GM19372 (cell line): ENCODE results near the gene NDUFA13.

Experiments
- ATAC-seq: cut with Tn5 transposase; IDR thresholded peaks from one replicate; pipeline ENCODE4 v1.9.1; 2021; ENCODE audit warnings: mild to moderate bottlenecking, low read depth, moderate library complexity; ENCODE audit not compliant: unreplicated experiment

The NDUFA13 gene

DNA sequence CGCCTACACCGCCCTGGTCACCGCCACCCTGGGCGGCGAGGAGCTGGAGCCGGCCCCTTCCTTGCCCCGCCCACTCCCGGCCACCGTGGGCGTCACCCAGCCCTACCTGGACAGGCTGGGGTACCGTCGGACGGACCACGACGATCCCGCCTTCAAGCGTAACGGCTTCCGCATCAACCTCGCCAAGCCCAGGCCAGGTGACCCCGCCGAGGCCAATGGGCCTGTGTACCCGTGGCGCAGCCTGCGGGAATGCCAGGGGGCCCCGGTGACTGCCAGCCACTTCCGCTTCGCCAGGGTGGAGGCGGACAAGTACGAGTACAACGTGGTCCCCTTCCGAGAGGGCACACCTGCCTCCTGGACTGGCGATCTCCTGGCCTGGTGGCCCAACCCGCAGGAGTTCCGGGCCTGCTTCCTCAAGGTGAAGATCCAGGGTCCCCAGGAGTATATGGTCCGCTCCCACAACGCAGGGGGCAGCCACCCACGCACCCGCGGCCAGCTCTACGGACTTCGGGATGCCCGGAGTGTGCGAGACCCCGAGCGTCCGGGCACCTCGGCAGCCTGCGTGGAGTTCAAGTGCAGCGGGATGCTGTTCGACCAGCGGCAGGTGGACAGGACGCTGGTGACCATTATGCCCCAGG lies 29.0 kb downstream of the NDUFA13 start:
- no peak for ATAC-seq

DNA sequence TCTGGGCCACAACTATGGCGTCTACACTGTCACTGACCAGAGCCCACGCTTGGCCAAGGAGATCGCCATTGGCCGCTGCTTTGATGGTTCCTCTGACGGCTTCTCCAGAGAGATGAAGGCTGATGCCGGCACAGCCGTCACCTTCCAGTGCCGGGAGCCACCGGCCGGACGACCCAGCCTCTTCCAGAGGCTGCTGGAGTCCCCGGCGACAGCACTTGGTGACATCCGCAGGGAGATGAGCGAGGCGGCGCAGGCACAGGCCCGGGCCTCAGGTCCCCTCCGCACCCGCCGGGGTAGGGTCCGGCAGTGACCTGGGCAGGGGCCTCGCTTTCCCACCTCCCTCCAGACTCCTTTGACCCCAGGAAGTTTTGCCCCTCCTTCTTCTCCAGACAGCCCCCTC lies 29.7 kb downstream of the NDUFA13 start:
- ATAC-seq: no peak

DNA sequence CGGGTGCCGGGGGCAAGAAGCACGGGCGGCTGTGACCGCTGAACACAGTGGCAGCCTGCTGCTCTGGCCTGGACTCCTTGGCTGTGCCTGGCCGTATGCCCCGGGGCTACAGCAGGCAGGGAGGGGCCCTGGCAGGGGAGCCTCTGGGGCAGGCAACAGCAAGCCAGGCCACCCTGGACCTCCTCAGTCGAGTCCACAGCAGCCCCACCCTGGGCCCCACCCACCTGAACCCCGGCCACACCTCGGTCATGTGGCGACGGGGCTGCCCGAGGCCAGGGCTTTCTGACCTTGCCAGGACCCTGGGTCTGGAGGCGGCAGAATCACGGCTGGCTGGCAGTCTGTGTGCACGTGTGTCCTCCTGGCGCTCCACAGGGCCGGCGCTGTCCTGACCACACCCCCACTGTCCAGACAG lies 30.7 kb downstream of the NDUFA13 start:
- ATAC-seq: no peak

DNA sequence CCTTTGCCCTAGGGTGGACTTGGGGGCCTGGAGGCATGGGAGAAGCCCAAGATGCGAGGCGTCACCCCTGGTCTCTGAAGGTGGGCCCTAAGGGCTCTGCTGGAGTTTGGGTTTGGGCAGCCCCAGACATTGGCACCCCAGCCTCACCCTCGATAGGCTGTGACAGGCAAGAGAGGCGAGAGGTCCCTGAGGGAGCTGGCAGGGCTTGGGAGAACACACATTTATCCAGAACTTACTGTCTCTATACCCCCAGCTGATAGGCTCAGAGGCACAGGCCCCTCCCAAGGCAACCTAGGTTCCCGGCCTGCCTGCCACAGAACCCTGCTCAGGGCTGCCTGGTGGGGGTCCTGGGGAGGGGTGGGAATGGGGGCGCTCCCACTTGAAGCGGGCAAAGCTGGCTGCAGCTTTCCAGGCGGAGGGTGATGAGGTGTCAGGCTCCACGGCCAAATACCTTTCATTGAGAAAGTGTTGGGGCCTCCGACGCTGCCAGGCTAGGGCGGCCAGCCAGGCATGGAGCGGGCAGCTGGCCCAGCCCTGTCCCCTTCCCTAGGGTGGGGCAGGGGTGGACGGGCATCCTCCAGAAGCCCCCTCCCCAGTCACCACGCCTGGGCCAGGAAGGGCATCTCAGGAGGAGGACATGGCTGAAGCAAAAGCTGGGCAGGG lies 31.8 kb downstream of the NDUFA13 start:
- no peak for ATAC-seq

DNA sequence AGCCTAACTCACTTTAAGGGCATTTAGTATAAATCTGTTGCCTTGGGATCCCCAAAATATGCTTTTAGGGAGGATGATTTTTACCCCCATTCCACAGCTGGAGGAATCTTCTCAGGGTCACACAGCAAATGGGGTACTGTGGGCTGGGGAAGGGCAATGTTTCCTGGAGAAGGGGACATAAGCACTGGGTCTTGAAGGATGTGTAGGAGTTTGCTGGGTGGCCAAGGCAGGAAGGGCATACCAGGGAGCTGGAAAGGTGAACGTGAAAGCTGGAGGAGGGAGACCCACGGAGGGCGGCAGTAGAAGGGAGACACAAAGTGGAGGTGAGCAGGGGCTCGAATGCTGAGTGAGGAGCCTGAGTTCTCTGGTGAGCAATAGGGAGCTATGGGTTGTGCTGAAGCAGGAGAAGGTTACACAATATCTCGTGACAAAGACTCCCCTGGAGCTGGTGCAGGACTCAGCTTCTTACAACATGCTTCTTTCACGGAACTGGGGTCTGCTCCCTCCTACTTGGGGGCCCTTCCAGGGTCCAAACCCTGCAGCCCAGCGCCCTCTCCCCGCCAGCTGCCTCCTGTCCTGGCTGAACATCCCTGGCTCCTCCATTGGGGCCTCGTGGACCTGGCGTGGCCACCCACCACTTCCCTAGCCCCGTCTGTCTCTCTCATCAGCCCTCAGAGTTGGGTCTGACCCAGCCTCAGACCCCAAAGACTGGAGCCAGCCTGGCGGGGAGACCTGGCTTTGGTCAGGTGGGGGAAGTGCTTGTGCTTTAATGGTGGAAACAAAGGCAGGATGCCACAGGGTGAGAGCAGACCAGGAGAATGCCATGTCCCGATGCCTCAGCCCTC lies 33.1 kb downstream of the NDUFA13 start:
- no peak for ATAC-seq

DNA sequence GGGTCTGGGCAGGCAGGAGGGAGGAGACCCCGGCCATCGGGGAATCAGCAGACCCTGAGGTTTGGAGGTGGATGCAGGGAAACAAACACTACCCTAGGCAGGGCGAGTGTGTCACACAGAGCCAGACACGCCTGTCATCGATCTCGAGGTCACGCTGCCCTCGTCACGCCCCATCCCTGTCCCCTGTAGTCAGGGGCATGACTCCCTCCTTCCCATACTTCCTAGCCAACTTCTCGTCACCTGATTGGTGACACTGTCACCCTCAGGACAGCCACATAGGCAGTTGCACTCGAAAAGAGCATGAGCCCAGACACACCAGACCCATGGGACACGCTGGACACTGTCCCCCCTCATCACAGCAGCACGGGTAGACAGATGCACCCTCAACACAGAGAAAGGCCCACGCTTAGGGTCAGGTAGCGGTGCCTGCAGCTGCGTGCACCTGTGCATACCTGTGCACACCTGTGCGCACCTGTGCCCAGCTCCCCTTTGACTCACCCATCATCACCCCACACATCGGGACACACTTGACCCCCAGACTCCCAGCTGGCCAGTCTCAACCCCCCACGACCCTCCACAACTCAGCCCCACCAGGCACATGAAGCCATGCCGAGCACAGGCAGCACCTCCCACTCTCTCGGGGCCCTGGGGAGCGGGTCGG lies 33.9 kb downstream of the NDUFA13 start:
- no peak for ATAC-seq

DNA sequence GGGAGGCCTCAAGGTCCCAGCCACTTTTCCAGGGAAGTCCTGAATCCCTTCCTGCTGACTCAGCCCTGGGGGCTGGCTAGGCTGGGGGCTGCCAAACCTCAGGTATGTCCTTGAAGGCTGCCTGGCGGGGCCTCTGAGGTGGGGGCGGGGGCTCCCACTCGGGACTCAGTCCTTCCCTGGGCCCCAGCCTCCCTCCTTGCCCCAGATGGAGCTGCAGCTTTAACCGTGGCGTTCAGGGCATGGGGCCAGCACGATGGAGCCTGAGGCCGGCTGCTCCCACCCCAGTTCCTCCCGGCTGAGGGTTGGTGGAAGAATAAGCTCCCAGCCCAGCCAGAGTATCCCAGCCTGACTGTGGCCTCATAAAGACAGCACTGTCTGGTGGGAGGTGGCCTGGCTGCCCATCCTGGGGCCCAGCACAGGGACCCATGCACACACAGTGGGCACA lies 34.5 kb downstream of the NDUFA13 start:
- ATAC-seq: no peak

DNA sequence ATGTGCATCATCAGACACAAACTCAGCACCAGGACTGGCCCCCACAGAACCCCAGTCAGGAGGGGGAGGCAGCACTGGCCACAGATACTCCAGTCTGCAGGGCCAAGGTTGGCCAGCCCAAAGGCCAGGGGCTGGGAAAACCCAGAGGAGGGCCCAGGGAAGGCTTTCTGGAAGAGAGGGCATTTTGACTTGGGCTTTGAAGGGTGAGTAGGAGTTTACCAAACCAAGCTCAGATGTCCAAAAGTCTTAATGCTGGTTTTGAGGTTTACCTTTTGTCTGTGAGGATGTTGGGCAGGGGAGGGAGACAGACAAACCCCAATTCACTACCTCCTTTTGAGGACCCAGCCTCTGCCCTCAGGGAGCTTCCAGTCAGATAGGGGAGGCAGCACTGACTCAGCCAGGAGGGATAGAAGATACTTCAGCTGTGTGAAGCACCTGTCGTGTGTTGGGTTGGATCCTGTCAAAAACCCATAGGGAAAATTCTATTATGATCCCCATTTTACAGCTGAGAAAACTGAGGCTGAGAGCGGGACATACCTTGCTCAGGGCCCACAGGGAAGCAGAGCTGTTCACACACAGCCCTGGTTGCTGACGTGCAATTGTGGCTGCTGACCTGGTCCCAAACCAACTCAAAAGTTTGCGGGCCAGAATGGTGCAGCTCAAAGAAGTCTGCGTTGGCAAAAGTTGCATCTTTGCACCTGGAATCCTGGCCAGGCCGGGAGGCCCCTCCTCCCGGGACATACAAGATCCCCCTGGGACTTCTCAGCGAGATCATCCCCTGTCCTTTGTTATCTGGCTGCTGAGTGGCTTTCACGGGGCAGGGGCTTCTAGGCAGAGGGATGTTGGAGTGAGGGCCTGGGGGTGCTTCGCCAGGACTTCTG lies 35.2 kb downstream of the NDUFA13 start:
- no peak for ATAC-seq

DNA sequence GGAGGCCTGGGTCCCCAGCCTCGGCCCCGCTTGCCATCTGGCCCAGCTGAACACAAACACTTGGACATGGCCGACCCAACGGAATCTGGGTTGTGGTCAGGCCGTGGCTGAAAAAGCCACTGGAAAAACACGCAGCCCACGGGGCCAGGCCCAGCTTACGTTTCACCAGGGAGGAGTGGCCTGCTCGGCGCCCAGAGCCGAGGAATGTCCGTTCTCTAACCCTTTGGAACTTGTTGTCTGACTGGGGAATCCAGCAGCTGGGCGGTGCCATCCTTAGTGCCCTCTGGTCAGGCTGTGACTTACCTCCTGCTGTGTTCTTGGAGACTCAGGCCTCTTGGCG lies 35.8 kb downstream of the NDUFA13 start:
- ATAC-seq: no peak

DNA sequence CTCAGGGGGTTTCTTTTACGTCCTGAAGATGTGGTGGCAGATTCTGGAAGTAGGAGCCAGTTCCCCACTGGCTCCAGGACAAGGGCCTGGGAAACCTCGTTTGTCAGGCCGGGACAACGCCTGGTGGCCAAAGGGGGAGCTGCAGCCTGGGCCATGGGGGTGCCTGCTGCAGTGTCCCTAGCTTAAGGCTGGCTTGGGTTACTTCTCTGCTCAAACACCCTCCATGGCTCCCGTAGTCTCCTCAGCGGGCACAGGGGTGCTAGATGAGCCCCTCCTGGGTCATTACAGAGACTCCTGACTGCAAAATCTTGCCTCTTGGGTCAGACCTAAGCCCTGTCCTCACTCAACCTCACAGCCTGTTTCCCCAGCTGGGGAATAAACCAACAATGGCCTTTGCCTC lies 36.8 kb downstream of the NDUFA13 start:
- no peak for ATAC-seq

DNA sequence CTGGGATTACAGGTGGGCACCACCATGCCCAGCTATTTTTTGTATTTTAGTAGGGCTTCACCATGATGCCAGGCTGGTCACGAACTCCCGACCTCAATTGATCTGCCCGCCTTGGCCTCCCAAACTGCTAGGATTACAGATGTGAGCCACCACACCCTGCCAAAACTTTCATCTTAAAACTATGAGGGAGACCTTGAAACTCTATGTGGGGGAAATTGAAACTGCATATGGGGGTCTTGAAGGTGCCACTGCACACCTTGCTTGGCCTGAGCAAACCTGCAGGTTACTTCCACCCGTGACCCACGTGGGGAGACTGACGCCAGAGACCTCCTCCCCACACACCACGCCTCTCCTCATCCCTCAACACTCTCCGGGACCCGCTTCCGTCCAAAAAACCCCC lies 37.6 kb downstream of the NDUFA13 start:
- no peak for ATAC-seq

DNA sequence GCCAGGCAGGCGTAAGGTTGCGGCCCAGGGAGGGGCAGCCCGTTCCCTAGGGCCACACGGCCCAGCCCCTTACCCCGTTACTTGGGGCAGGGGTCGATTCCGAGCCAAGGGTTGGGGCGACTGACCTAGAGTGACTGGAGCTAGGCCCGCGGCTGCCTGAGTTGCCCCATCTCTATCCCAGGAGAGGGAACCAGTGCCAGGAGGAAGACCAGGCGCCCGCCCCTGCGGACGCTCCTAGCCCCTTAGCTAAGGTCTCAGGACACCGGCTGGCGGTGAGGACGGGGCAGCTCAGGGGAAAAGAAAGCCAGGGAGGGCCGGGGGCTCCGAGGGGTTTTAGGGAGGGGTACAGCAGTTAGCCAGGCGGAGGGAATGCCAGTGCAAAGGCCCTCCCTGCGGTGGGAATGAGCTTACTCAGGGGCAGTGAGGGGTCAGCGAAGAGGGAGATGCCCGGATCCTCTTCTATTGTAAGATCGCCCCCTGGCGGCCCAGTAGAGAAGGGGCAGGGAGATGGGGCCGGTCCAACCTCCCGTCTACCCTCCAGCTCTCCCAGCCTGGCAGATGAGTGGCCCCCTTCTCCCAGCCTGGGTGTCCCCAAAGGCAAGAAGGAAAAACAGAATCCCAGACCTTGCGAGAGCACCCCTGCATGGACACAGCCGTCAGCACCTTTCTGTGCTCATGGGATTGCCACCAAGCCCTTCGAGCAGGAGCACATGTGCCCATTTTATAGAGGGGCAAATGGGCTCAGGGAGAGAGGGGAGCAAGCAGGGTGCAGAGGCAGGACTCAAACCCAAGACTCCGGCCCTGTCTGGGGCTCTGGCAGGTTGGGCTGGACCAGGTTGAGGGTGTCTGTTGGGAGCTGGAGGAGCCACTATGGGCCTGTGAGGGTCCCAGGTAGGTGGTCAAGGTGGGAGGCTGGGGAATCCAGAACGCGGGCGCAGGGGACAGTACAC lies 38.3 kb downstream of the NDUFA13 start:
- ATAC-seq: no peak

DNA sequence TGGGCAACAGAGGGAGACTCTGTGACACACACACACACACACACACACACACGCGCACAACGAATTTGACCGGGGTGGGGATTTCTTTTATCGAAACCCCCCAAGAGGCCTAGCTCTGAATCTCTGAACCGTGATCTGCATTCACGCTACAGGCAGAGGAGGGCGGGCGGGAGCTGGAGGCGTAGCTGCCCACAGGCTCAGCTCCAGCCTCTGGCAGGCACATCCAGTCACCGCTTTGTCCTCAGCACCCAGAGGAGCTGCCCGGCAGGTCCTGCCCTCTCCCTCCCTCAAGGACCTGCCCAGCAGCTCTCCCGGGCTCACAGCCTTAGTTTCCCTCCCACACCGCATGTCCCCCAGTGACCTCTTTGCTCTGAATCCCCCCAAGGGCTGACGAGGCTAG lies 42.0 kb downstream of the NDUFA13 start:
- no peak for ATAC-seq

DNA sequence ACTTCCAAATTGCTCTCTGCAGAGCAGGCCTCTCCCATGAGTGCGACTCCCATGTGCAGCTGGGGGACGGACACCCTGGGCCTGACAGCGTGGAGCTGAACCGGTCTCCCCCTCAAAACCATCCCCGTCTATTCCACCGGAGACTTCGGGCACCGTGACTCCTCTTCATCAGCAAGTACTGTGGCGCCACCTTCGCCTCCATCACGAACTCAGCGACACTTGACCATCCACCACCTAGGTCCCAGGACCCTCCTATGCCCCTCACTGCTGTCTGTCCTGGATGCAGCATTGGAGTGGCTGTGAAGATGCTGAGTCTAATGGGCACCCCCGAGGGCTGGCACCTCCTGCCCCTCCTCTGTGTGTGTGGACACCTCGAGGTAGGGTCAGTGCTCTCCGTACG lies 42.6 kb downstream of the NDUFA13 start:
- no peak for ATAC-seq

DNA sequence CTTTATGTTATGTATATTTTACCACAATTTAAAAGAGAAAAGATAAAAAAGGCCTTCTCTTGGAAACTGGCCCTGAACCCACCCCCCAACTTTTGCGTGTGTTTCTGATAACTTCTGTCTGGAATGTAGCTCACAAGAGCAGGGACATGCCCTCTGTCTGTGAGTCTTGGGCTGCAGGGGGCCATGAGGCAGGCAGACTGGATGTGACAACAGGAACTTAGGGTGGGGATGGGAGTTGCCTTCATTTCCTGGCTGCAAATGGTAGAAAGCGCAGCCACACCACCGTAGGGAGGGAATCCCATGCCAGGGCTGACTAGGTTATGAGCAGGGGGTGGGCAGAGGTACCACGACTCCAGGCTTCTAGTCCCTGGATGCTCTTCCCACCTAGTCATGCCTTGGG lies 43.9 kb downstream of the NDUFA13 start:
- ATAC-seq: no peak

DNA sequence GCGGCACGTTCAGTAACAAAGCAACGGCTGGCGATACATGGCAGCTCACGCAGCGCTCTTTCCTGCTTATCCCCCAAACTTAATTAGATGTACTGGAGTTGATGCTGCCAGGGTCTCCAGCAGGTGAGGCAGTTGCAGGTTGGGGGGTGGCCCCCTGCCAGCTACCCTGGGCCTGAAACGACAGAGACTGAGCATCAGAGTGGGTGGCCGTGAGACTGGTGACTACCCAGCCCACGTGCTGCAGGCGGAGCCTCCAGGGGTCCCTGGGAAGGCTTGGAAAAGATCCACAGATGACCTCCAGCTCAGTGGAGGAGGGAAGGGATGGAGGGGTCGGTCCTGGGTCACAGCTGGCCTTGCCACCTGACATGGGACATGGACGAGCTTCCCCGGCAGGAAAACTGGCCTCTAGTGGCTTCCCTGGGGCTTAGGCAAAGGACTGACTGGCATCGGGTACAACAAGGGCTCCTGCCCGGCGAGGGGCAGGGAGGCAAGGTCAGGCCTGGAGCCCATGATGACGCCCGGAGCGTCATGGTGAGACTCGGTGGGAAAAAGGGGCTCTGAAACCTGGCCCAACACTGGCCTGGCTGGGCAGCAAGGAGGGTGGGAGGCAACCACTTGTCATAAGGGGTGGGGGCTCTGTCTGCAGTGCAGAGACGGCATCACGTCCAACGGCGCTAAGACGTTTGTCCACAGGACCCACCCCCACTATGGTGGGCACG lies 46.1 kb downstream of the NDUFA13 start:
- no peak for ATAC-seq

DNA sequence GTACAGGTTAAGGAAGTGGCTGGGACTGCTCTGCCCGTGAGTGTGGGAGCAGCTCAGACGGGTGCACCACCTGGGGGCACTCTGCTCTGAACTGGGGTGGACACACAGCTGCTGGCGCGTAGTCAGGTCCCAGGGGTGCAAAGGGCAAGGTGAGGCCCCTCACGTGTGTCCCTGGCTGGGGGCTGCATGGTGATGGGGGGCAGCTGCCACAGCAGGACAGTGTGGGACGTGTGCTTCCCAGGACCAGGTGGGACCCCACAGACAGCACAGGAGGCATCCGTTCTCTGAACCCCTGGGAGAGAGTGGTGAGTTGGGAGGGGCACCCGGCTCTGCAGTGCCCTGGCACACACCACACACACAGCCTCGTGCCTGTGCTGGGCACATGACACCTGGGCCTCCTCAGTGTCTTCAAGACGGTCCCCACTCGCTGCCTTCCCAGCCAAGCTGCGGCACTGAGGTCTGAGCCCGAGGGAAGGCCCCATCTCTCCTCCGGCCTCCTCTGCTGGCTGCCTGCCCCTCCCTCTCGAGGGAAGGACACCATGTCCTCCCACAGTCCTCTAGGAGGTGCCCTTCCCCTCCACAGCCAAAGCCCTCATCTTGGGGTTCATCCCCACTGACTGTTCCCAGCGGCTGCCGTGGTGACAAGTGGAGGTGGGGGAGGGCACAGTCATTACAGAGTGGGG lies 46.8 kb downstream of the NDUFA13 start:
- no peak for ATAC-seq

DNA sequence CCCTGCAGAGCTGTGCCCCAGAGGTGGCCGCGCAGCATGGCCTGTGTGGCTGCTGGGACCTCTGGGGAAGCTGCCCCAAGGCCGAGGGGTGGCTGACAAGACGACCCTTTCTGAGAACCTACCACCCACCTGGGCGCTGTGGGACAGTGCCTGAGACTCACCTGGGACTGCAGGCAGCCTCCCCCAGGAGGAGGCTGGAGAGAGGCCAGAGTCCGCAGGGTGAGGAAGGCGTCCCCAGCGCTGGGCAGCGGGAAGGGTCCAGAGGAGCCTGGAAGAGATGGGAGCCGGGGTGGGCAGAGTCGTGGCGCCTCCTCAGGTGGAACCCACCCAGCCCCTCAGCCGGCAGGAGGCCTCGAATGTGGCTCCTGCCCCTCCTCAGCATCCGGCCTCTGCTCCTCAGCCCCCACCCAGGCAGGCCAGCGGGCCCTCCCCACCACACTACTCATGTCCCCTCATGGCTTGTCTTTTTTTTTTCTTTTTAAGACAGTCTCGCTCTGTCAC lies 47.4 kb downstream of the NDUFA13 start:
- no peak for ATAC-seq
